Gastrocnemius medialis (tissue), 4 donors: ENCODE results near the gene TMEM236.

Experiments
- POLR2A ChIP-seq, 2 donors: fragments of 450-650 bp; IDR thresholded peaks; one replicate each; pipeline ENCODE4 v1.6.1; 2017; ENCODE audit warnings: antibody characterized with exemption in 2 of 2, mild to moderate bottlenecking in 2 of 2, moderate library complexity in 2 of 2
- TF ChIP-seq, protein P1 (sequence below), 5 experiments: fragments of 450-650 bp in 3 of 5; fragments of 200-600 bp in 2 of 5; sonication (generic) in 2 of 5; IDR thresholded peaks in 4 of 5; conservative IDR thresholded peaks in 1 of 5; 1 replicate in 4 of 5; 2 replicates in 1 of 5; pipeline ENCODE4 v1.5.1; 2016 to 2019; ENCODE audit warnings: antibody characterized with exemption in 5 of 5, mild to moderate bottlenecking in 3 of 5, moderate library complexity in 3 of 5

DNA sequence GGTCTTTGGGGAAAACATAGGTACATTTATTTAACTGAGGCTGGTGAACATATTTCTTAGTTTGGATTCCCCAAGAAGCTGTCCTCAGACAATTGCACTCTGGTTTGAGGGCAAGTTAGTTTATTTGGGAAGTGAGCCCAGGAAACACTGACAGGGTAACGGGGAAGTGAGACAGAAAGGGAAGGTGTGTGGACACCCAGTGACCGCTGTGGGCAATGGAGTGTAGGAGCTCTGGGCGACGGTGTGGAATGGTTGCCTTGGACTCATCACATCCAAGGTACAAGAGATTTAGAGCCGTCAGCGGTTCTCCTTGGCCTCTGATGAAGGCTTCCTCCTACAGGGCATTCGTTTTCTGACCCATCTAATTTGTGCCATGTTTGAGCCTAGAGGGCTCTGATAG, 64.2 kb downstream of the TMEM236 start:
- TF ChIP-seq, protein P1, sequence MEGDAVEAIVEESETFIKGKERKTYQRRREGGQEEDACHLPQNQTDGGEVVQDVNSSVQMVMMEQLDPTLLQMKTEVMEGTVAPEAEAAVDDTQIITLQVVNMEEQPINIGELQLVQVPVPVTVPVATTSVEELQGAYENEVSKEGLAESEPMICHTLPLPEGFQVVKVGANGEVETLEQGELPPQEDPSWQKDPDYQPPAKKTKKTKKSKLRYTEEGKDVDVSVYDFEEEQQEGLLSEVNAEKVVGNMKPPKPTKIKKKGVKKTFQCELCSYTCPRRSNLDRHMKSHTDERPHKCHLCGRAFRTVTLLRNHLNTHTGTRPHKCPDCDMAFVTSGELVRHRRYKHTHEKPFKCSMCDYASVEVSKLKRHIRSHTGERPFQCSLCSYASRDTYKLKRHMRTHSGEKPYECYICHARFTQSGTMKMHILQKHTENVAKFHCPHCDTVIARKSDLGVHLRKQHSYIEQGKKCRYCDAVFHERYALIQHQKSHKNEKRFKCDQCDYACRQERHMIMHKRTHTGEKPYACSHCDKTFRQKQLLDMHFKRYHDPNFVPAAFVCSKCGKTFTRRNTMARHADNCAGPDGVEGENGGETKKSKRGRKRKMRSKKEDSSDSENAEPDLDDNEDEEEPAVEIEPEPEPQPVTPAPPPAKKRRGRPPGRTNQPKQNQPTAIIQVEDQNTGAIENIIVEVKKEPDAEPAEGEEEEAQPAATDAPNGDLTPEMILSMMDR (IDR thresholded peaks at IDR 0.05 in 4 of 5, conservative IDR thresholded peaks at IDR 0.05 in 1 of 5): no peak
- TF ChIP-seq POLR2A (IDR thresholded peaks at IDR 0.05): no peak
